Frontal cortex (tissue), 4 donors: ENCODE data around the gene TAF5L. TPM values are rescaled to one million over a fixed set of nuclear protein-coding genes. Genes with fewer than 3 reads are reported as not detected.

Experiments used
- DNase-seq, 2 donors: peaks; one replicate each; pipeline ENCODE4 v3.0.0; 2012; ENCODE audit warnings: low spot score in 2 of 2
- FAIRE-seq: peaks from 2 replicates; lab custom pipeline; 2012; peaks lifted over from hg19 to GRCh38; lab: Jason Lieb, UNC
- small RNA-seq: library from RNA; depleted of rRNA; stranded (forward); fragments of <200 nt; gene quantifications from one replicate; pipeline ENCODE3, GENCODE V24; 2014
- total RNA-seq: library from RNA; depleted of rRNA; stranded (reverse); fragments of >200 nt; gene quantifications from one replicate; pipeline ENCODE4 v1.2.3, GENCODE V29; 2014
- donor health status: control.
- donor health status: control.
- donor health status: control.

Gene TAF5L
- total RNA-seq, 1 donor from 2014 or later: 32.2 TPM

DNA sequence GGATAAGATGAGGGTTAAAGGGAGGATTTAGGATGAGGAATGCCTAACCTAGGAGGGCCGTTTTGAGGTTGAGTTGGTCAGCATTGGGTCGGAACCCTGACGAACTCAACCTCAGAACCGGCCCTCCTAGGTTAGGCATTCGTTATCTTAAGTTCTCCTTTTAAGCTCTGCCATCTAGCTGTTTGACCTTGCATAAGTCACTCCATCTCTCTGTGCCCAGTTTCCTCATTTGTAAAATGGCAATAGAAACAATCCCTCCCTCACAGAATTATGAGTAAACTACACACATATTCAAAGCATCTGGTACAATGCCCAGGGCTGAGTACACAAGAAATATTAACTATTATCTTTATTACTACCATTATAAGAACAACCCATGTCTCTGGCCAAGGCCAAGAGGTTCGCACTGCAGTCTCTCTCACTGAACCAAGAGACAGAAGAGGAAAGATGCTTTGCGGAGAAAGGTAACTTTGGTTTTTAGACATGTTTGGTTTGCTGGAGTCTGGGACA, 72.2 kb downstream of the TAF5L start:
- no peak for FAIRE-seq
- DNase-seq: no peak

DNA sequence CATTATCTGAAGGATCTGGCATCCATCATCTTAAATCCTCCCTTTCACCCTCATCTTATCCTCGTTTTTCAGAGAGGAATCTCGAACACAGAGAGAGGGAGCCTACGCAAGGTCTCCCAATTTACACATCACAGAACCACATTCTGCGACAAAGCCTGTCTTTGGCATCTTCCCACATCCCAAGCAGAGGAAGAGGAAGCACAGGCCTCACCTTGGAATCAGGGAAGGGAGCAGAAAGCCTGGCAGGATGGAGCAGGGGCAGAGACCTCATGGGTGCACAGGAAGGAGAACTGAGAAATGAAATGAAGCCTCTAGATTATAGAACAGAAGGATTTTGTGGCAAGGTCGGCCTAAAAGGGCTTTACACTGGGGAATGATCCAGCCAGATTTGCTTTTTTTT, 73.2 kb downstream of the TAF5L start:
- FAIRE-seq (no peak), DNase-seq (no peak)

DNA sequence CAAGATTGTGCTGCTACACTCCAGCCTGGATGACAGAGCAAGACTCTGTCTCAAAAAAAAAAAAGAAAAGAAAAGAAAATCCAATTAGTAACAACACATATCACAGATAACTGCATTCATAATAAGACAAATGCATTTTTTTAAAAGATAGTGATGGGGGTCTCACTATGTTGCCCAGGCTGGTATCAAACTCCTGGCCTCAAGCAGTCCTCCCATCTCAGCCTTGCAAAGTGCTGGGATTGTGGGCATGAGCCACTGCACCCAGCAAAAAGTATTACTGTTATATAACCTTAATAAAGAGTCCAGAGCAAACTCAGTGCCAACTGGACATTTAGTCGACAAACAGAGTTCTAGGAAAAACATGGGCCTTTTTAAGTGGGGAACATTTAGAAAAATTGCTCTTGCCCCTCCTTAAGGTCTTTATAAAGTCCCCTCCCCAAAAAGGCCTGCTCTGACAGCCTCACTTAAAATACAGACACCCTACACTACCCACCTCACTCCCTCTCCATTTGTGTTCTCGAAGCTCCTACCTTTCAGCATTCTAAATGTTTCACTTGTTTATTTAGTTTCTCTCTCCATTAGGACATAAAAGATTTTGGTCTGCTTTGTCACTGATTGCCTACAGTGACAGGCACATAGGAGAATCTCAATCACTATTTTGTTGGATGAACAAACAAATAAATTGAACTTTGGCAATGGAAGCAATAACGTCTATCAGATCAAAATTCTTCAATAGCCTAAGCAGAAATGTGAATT, 74.9 kb downstream of the TAF5L start:
- no peak for FAIRE-seq
- DNase-seq: no peak

DNA sequence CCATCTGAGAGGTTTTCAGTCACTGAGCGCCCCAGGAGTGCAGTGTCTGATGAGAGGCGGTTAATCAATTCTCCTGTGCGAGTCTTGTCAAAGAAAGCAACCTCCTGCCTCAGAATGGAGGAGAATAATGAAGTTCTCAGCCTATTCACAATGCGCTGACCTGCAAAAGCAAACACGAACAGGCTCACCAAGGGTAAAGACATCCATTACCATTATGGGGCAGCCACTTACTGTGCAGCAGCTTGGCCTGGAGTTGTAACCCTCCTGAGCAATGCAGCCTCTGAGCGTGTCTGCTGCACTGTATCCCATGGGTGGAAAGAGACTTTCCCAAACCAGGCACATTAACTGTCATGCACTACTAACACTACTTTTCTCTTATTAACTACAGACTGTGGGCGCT, 78.4 kb downstream of the TAF5L start:
- no peak for DNase-seq
- FAIRE-seq: no peak

DNA sequence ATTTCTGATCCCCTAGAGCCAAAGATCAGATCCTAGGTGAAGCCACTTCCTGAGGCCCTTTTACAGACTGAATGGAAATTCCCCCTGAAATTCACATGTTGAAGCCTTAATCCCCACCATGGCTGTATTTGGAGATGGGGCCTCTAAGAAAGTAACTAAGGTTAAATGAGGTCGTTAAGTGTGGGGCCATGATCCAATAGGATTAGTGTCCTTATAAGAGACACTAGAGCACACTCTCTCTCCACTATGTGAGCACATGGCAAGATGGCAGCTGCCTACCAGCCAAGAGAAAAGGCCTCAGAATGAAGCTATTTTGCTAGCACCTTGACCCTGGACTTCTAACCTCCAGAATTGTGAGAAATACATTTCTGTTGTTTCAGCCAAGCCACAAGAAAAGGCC, 81.3 kb downstream of the TAF5L start:
- FAIRE-seq: no peak

More for the DNA sequence above, 81.3 kb downstream of the TAF5L start:
- no peak for DNase-seq

Small RNAs within 50 kb of the gene (small RNA-seq; reads per million reads assigned to genes)
- not detected for gene HMGN2P19
- gene RNA5SP78: not detected

Other genes with a start within 250 kb of the TAF5L start
- 0.41 TPM for gene ACTA1, start 192.0 kb downstream of the TAF5L start, total RNA-seq
- gene NUP133, start 117.8 kb downstream of the TAF5L start, total RNA-seq: 65.6 TPM
- gene ABCB10, start 67.4 kb downstream of the TAF5L start, total RNA-seq: 18.8 TPM
- 14.7 TPM for gene URB2, start 125 bp upstream of the TAF5L start, total RNA-seq